ENCODE results near the gene CCDC171. TPM values are rescaled to one million over a fixed set of nuclear protein-coding genes. Genes with fewer than 3 reads are reported as not detected.
"Not testable (repeated sequence)": the region's sequence is repeated elsewhere in the genome, so short reads cannot be mapped to it uniquely, and the experiment has no call there.

Gene CCDC171
- total and polyA plus RNA-seq, 2 donors from 2014 or later, result 1.2 to 5.1 TPM

DNA sequence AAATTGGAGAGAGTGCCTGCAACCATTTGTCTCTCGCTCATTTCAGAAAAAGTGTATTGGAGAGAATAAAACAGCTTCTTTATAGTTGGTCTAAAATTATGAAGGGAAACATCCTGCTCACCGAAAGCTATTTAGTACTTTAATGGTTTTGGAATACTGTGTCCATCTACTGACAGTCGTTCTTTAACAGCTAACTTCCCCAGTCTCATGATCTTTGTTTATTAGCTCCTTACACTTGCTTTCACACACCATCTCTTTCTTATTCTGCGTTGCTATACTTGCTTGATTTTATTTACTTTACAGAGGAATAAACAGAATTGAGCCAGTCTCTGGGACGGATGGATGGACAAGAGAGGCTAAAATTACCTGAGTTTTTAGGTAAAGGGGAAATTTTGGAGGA is 229.3 kb downstream of the CCDC171 start:
- intact Hi-C loops (cut with DNase I), result no loop called here
- H3K9ac ChIP-seq (ENCODE audit: low read length in 3 of 3), result no peak overlapping the region
- DNase-seq, result peak in 1 of 5 donors; percentile 3
- H3K9me3 ChIP-seq (ENCODE audit: control insufficient read depth in 2 of 3, insufficient read depth in 1 of 3, low read length in 3 of 3), result no peaks in the 10 kb centered on the region
- no peak overlapping the region for H3K27ac ChIP-seq (ENCODE audit: low read depth in 2 of 2, low read length in 2 of 2)
- no peaks in the 10 kb centered on the region for H3K27me3 ChIP-seq (ENCODE audit: control insufficient read depth, insufficient read depth, low read length)
- TF ChIP-seq, protein P1, sequence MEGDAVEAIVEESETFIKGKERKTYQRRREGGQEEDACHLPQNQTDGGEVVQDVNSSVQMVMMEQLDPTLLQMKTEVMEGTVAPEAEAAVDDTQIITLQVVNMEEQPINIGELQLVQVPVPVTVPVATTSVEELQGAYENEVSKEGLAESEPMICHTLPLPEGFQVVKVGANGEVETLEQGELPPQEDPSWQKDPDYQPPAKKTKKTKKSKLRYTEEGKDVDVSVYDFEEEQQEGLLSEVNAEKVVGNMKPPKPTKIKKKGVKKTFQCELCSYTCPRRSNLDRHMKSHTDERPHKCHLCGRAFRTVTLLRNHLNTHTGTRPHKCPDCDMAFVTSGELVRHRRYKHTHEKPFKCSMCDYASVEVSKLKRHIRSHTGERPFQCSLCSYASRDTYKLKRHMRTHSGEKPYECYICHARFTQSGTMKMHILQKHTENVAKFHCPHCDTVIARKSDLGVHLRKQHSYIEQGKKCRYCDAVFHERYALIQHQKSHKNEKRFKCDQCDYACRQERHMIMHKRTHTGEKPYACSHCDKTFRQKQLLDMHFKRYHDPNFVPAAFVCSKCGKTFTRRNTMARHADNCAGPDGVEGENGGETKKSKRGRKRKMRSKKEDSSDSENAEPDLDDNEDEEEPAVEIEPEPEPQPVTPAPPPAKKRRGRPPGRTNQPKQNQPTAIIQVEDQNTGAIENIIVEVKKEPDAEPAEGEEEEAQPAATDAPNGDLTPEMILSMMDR (IDR thresholded peaks at IDR 0.05; ENCODE audit: borderline replicate concordance, extremely low read depth, insufficient read depth), result no peak
- no peak for FAIRE-seq
- H3K4me1 ChIP-seq (ENCODE audit: control insufficient read depth in 2 of 3, insufficient read depth in 2 of 3, low read depth in 1 of 3, low read length in 3 of 3), result no peaks in the 10 kb centered on the region
- H3K4me3 ChIP-seq (ENCODE audit: low read length in 3 of 3), result no peak overlapping the region
- no peaks in the 10 kb centered on the region for H3K36me3 ChIP-seq (ENCODE audit: control insufficient read depth in 2 of 3, insufficient read depth in 3 of 3, low read length in 3 of 3)

DNA sequence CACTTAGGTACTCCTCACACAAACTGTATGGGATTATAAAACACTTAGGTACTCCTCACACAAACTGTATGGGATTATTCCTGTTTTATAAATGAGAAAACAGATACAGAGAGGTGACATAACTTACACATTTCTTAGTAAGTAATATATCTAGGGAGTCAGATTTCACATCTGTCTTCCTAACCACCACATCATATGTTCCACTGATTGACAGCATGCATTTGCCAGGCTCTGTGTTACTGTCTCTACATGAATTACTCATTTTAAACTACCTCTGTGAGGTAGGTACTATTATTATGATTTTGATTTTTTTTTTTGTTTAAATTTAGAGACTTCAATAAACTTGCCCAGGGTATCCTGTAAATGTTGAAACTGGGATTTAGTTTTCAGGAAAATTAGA is 232.7 kb downstream of the CCDC171 start:
- DNase-seq, result no peak
- H3K27ac ChIP-seq (ENCODE audit: low read depth in 2 of 2, low read length in 2 of 2), result no peak overlapping the region
- no peaks in the 10 kb centered on the region for H3K36me3 ChIP-seq (ENCODE audit: control insufficient read depth in 2 of 3, insufficient read depth in 3 of 3, low read length in 3 of 3)
- H3K27me3 ChIP-seq (ENCODE audit: control insufficient read depth, insufficient read depth, low read length), result no peaks in the 10 kb centered on the region
- no peaks in the 10 kb centered on the region for H3K4me1 ChIP-seq (ENCODE audit: control insufficient read depth in 2 of 3, insufficient read depth in 2 of 3, low read depth in 1 of 3, low read length in 3 of 3)
- H3K9me3 ChIP-seq (ENCODE audit: control insufficient read depth in 2 of 3, insufficient read depth in 1 of 3, low read length in 3 of 3), result no peaks in the 10 kb centered on the region
- H3K9ac ChIP-seq (ENCODE audit: low read length in 3 of 3), result no peak overlapping the region
- intact Hi-C loops (cut with DNase I), result no loop called here
- no peak for FAIRE-seq
- TF ChIP-seq, protein P1 (IDR thresholded peaks at IDR 0.05; ENCODE audit: borderline replicate concordance, extremely low read depth, insufficient read depth), result no peak
- no peak overlapping the region for H3K4me3 ChIP-seq (ENCODE audit: low read length in 3 of 3)

DNA sequence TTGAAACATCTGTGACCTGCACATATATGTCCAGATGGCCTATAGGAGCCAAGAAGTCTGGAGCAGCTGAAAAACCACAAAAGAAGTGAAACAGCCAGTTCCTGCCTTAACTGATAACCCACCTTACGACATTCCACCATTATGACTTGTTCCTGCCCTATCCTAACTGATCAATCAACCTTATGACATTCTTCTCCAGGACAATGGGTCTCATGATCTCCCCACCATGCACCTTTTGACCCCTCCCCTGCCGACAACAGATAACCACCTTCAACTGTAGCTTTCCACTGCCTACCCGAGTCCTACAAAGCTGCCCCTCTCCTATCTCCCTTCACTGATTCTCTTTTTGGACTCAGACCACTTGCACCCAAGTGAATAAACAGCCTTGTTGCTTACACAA is 233.8 kb downstream of the CCDC171 start:
- DNase-seq, result no peak
- no peak for FAIRE-seq

DNA sequence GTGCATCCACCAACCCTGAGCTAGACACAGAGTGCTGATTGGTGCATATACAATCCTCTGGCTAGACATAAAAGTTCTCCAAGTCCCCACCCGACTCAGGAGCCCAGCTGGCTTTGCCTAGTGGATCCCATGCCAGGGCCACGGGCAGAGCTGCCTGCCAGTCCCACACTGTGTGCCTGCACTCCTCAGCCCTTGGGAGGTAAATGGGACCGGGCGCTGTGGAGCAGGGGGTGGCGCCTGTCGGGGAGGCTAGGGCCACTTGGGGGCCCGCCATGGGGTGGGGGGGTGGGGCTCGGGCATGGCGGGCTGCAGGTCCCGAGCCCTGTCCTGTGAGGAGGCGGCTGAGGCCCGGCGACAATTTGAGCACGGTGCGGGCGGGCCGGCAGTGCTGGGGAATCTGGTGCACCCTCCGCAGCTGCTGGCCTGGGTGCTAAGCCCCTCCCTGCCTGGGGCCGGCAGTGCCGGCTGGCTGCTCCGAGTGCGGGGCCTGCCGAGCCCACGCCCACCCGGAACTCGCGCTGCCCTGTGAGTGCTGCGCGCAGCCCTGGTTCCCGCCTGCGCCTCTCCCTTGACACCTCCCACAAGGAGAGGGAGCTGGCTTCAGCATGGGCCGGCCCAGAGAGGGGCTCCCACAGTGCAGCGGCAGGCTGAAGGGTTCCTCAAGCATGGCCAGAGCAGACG is 257.5 kb downstream of the CCDC171 start:
- H3K9ac ChIP-seq (ENCODE audit: low read length in 3 of 3); intact Hi-C loops (cut with DNase I); H3K36me3 ChIP-seq (ENCODE audit: control insufficient read depth in 2 of 3, insufficient read depth in 3 of 3, low read length in 3 of 3); FAIRE-seq; H3K27ac ChIP-seq (ENCODE audit: low read depth in 2 of 2, low read length in 2 of 2); H3K4me3 ChIP-seq (ENCODE audit: low read length in 3 of 3); H3K4me1 ChIP-seq (ENCODE audit: control insufficient read depth in 2 of 3, insufficient read depth in 2 of 3, low read depth in 1 of 3, low read length in 3 of 3); H3K27me3 ChIP-seq (ENCODE audit: control insufficient read depth, insufficient read depth, low read length); H3K9me3 ChIP-seq (ENCODE audit: control insufficient read depth in 2 of 3, insufficient read depth in 1 of 3, low read length in 3 of 3): not testable (repeated sequence)
- peak in 1 of 5 donors; percentile 46 for DNase-seq

More for the DNA sequence above, 233.8 kb downstream of the CCDC171 start:
- H3K4me1 ChIP-seq (ENCODE audit: control insufficient read depth in 2 of 3, insufficient read depth in 2 of 3, low read depth in 1 of 3, low read length in 3 of 3), result no peaks in the 10 kb centered on the region
- H3K4me3 ChIP-seq (ENCODE audit: low read length in 3 of 3), result no peak overlapping the region
- intact Hi-C loops (cut with DNase I), result no loop called here
- H3K9me3 ChIP-seq (ENCODE audit: control insufficient read depth in 2 of 3, insufficient read depth in 1 of 3, low read length in 3 of 3), result no peaks in the 10 kb centered on the region
- TF ChIP-seq, protein P1 (IDR thresholded peaks at IDR 0.05; ENCODE audit: borderline replicate concordance, extremely low read depth, insufficient read depth), result no peak
- no peaks in the 10 kb centered on the region for H3K36me3 ChIP-seq (ENCODE audit: control insufficient read depth in 2 of 3, insufficient read depth in 3 of 3, low read length in 3 of 3)
- no peak overlapping the region for H3K27ac ChIP-seq (ENCODE audit: low read depth in 2 of 2, low read length in 2 of 2)
- H3K9ac ChIP-seq (ENCODE audit: low read length in 3 of 3), result no peak overlapping the region
- no peaks in the 10 kb centered on the region for H3K27me3 ChIP-seq (ENCODE audit: control insufficient read depth, insufficient read depth, low read length)

All from kidney (tissue), 14 donors.